ENCODE results near the gene DIO3.

DIO3 gene

DNA sequence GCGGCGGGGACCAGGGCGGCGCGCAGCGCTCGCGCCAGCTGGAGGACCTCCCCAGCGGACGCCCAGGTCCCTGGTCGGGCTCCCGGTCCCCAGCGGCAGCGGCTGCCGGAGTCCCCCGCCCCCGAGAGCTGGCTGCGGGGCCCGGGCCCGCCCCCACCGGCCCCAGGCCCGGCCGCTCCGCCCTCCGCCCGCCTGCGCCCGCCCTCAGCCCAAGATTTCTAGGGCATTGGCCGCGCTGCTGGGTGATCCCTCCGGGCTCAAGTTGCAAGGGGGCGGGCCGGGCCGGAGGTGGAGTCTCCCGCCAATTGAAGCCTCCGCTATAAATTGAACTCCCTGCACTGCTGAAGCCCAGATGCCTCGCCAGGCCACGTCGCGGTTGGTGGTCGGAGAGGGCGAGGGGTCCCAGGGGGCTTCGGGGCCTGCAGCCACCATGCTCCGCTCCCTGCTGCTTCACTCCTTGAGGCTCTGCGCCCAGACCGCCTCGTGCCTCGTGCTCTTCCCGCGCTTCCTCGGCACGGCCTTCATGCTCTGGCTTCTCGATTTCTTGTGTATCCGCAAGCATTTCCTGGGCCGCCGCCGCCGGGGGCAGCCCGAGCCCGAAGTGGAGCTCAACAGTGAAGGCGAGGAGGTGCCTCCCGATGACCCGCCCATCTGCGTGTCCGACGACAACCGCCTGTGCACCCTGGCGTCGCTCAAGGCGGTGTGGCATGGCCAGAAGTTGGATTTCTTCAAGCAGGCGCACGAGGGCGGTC, at the start of gene DIO3:
TSS of gene DIO3 (plus strand) at position 351 of the 752 bp plus-strand sequence.
- DNase-seq = peak; percentile 80

DNA sequence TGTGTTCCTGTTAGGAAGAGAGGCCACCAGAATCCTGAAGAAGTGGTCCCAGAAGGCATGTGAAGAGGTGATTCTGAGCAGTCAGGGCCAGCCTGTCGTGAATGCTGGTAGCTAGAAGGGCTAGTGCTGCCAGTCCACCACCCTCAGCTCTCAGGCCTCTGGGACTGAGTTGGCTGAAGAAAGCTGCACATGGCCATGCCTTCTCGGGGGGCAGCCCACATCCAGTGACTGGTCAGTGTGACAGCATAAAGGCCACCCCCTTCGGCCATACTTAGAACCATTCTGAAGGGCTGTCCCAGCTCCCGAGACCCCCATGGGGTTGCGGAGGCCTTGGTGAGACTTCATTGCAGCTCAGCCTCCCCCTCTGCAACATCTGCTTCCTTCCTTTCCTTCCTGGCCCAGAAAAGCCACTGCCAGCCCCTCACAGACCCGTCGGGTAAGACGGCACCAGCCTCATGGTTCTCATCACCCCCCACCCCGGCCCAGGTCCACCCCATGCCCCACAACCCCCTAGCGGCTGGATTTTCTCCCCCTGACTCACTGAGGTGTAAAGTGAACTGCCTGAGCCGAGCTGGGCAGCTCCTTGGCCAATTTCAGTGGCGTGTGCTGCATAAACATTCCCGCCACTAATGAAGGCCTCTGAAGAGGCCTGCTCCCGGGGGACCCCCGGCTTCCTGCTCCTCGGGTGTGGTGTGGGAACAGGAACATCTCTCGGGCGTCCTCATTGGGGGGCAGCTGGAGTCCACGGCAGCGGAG, 49.5 kb upstream of the DIO3 start:
- peak; percentile 45 for DNase-seq

DNA sequence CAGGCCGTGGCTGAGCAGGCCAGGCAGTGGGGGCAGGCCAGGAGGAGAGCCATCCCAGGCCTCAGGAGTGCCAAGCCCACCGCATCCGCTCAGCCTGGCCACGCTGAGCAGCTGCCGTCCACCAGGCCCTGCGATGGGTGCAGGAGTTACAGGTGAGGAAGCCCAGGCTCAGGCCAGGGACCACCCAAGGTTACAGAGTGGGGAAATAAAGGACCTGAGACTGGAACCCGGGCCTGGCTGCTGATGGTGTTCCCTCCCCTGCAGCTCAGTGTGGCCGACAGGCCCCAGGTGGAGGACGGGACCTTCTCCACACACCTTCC, 49.0 kb upstream of the DIO3 start:
- DNase-seq = no peak

DNA sequence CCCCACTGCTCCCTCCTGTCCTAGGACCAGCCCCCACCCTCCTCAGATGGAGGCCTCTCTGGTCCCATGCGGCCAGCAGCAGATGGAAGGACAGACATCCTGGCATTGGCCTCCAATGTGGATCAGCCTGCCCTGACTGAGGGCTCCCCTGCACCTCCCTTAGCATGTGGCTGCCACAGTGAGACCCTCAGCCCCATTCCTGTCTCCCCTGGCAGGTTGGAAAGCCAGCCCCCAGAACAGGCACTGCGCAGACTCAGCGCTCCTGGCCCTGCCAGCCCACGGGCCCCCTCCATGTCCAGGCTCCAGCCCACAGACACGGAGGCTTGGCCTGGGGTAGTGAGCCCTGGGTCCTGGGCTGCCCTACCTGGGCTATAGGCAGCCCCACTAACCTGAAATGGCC, 47.2 kb upstream of the DIO3 start:
- DNase-seq = no peak

DNA sequence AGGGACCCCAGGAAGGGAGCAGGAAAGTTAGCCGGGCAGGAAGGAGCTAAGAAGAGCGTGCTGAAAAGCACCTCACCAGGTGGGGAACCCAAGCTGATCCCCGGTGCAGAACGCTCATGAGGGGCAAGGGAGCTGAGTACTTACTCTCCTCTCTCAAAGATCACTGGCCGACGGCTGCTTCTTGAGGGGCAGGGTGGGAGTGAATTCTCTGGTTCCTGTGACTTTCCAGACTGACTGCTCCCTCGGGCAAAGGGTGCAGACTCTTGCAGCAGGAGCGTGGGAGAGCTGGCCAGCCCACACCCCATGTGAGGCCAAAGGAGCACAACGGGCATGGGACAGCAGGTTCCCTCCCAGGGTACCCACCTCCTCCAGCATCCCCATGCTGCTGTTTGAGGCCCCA, 44.9 kb upstream of the DIO3 start:
- no peak for DNase-seq

DNA sequence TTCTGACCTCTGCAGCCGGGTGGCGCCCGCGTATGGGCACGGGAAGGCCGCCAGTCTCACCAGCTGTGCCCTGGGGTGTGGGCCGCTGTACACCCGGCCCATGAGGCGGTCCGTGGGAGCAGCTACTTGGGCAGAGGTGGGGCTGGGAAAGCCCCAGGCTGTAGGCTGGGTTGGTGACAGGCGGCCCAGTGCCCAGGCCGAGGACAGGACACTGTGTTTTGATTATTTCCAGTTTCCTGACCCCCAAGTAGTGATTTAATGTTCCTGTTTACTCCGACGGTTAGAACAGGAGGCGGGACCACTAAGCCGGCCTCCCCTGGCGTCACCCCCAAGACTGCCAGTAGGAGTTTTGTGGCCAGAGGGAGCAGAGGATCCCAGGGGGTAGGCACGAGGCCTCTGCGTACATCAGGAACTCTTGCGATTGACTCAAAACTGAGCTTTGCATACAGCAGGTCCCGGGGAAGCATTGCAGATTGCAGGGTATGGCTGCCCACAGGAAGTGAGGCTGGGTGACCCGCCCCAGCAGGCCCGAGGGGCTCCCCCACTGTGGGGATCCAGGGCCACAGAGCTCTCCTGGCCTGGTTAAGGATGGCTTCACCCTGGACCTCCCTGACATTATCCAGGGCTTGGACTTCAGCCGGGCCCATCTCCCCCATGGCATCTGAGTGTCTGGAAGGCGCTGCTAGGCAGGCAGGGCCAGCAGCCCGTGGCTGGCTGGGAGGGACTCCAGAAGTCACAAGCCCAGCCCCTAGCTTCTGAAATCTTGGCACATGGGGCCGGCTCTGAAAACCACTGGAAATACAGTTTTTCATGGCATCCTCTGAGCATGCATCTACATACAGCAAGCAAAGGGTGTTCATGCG, 42.5 kb upstream of the DIO3 start:
- DNase-seq = peak; percentile 54

DNA sequence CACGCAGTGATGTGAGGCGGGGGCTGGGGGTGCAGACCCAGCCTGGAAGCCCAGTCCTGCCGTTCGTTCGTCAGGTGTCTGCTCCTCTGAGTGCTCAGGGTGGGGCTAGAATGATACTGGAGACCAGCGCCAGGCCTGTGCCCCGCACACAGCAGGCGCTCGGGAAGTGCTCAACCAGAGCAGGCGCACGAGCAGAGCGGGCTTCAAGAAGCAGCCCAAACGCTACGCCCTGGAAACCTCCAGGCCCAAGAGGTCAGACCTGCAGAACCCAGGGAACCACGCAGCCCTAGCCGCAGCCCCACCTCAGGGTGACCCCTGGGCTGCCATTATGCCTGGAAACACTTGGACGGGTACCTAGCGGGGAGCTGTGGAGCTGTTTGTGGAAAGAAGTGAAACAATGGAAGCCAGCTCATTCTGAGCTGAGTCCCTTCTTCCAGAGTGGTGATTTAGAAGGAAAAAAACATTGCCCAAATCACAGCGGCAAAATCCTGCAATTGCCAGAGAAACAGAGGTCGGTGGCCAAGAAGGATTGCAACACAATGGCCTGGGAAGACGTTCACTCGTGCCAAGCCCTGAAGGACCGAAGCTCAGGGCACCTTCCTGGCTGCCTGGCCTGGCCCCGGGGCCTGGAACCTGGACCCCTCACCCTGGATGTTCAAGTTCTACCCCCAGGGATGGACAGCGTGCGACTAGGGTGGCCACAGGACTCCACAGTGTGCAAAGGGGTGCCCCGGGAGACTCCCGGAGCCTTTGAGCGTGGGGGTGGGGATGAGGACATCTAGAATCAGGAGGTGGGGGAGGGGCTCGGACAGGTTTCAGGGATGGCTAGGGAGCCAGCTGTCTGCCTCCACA, 40.4 kb upstream of the DIO3 start:
- DNase-seq = peak; percentile 50

- peak; percentile 38 for DNase-seq
These were observed 39.8 kb upstream of the DIO3 start for GRCh38 chr14:101521473-101521915.

DNA sequence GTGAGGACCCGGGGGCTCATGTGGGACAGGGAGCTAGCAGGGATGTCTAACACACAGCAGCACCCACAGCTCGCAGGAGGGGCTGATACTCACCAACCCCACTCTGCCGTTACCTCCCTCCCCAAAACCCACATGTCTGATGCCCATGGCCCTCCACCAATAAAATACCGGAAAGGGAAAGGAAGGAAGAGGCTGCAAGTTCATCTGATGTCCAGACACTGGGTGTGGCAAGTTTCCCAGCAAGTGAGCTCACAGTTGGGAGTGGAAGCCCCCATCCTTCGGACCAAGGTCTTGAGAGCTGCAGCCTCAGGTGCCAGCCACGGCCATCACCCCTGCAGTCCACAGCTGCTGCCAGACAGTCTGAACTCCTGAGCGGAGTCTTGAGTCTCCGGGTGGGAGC, 39.3 kb upstream of the DIO3 start:
- DNase-seq = no peak

DNA sequence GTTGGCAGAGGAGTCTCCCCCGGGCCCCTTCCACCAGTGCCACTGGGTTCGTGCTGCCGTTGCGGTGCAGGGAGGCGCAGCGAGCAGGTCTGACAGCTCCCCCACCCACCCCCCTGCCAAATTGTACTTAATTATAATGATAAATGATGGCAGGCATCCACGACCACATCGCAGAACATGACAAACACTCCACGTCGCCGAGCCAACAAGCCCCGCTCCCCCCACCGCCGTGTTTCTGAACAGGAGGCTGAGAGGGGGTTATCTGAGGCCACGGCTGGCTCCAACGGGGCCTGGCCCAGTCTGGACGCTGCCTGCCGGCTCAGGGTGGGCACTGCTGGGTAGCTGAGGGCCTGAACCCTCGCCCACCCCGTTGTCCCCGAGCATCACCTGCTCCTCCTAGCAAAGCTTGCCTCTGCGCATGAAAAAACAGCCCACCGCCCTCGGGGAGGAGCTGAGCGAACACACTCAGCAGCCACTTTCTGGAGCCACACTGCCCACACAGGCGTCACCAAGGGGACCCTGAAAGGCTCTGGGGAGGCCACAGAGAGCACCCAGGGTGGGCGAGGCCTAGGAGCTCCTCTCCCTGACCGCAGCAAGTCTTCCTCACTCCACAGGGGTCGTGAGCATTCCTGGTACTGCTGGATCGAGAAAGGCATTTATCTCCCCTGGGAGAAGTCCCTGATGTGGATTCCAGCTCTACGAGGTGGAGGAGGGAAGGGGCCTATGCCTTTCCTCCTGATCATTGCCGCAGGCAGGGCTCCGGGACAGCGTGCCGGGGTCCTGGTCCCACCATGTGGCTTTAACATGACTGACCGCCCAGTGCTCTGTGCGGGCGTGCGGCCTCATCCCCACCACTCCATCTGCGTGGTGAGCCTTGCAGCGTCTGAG, 35.4 kb upstream of the DIO3 start:
- no peak for DNase-seq

DNA sequence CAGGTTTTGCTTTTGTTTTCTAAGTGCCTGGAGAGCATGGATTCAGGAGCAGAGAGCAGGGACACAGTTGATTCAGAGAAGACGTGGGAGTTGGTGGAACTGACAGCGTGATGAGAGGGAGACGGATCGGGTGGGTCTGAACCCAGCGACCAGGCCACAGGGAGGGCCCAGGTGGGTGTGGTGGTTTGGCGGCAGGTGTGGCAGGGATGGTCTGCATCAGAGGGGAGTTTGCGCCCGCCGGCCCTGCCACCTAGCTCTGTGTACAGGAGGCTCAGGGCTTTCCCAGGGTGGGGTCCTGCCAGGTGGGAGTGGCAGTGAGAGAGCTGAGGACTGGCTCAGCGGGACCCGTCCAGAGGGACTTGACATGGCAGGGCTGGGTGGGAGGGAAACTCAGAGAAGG, 33.3 kb upstream of the DIO3 start:
- no peak for DNase-seq

DNA sequence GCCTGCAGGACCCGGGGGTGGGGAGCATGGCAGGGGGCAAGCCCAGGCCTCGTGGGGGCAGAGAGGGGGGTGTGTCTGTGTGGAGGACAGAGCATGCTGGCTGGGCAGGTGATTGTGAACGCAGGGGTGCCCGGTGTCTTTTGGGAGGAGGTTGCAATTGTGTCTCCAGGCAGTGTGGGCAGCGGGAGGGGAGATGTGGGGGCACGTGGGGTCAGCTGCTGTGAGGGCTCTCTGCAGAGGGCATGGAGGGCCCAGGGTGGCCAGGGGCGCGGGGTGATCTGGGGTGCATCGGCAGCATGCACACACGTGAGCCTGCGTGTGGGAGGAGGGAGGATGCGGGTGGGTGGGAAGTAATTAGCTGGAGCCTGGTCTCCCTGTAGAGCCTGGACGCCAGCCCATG, 32.2 kb upstream of the DIO3 start:
- no peak for DNase-seq

- no peak for DNase-seq
These were observed 27.1 kb upstream of the DIO3 start for GRCh38 chr14:101534198-101534597.

- DNase-seq = no peak
These were observed 26.1 kb upstream of the DIO3 start for GRCh38 chr14:101535232-101535631.

GRCh38 chr14:101535701-101536207, 25.5 kb upstream of the DIO3 start:
- DNase-seq = no peak

- DNase-seq = no peak
These were observed 24.0 kb upstream of the DIO3 start for GRCh38 chr14:101537286-101537685.

DNA sequence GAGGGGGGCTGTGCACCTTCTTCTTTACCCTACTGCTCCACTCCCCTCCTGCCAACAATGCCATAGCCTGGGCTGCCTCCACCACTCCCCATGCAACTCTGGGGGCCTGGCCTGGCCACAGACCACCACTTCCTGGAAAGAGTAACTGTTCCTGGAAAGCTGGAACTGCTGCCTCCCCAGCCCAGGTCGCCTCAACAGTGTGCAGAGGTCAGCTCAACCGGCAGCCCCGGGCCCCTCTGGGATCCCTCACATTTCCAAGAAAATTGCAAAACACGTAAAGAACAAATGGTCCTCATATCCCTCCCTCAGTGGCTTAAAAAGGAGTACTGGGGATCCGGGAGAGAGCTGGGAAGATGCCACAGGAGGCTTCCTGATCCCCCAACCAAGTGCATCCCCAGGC, 22.4 kb upstream of the DIO3 start:
- DNase-seq = peak; percentile 54

- DNase-seq = no peak
These were observed 21.4 kb upstream of the DIO3 start for GRCh38 chr14:101539880-101540279.

- DNase-seq = no peak
These were observed 20.5 kb upstream of the DIO3 start for GRCh38 chr14:101540481-101541462.

- DNase-seq = no peak
These were observed 18.9 kb upstream of the DIO3 start for GRCh38 chr14:101542391-101542790.

All from right hindlimb (tissue), 1 donor.